ENCODE results near the gene MYDGF. TPM values are rescaled to one million over a fixed set of nuclear protein-coding genes. Genes with fewer than 3 reads are reported as not detected.

The MYDGF gene
- total and polyA plus RNA-seq, 3 experiments from 2014 or later, result 83.2 to 146 (median 88.6) TPM

- Histone ChIP-seq H3K27ac (ENCODE audit: low read depth, low read length) (no peak overlapping the region), H3K4me1 (ENCODE audit: insufficient read depth, low read length) (peaks cover 7% of the 10 kb centered on the region), H3K27me3 (ENCODE audit: insufficient read depth, low read length, poor library complexity, severe bottlenecking) (no peaks in the 10 kb centered on the region), H3K4me3 (ENCODE audit: low read length) (no peak overlapping the region), H3K9me3 (ENCODE audit: low read length) (no peaks in the 10 kb centered on the region), H3K36me3 (ENCODE audit: insufficient read depth, low read length) (peaks cover 17% of the 10 kb centered on the region)
- H3K27me3 Mint-ChIP-seq, result no peaks in the 10 kb centered on the region
- H3K4me3 Mint-ChIP-seq, result no peak overlapping the region
- H3K9me3 Mint-ChIP-seq, result no peaks in the 10 kb centered on the region
- peaks cover 0 to 72% (median 16%) of the 10 kb centered on the region in 3 donors for H3K36me3 Mint-ChIP-seq
- H3K27ac Mint-ChIP-seq, result no peak overlapping the region
- CTCF ChIA-PET, result no interaction called here
- POLR2A ChIA-PET, result no interaction called here
- H3K4me1 Mint-ChIP-seq, result peaks cover 7 to 18% (median 14%) of the 10 kb centered on the region in 3 donors
- DNase-seq, result no peak
Measured at GRCh38 chr19:4705413-4706131, 35.4 kb upstream of the MYDGF start.

GRCh38 chr19:4704317-4704673 lies 34.2 kb upstream of the MYDGF start:
- Mint-ChIP-seq H3K4me3 (no peak overlapping the region), H3K27ac (no peak overlapping the region), H3K9me3 (no peaks in the 10 kb centered on the region), H3K36me3 (peaks cover 0 to 78% (median 14%) of the 10 kb centered on the region in 3 donors), H3K4me1 (peaks cover 5 to 10% (median 9%) of the 10 kb centered on the region in 3 donors), H3K27me3 (no peaks in the 10 kb centered on the region)
- no peak for DNase-seq
- H3K9me3 ChIP-seq (ENCODE audit: low read length), result no peaks in the 10 kb centered on the region
- H3K36me3 ChIP-seq (ENCODE audit: insufficient read depth, low read length), result peaks cover 16% of the 10 kb centered on the region
- no peaks in the 10 kb centered on the region for H3K4me1 ChIP-seq (ENCODE audit: insufficient read depth, low read length)
- H3K27me3 ChIP-seq (ENCODE audit: insufficient read depth, low read length, poor library complexity, severe bottlenecking), result no peaks in the 10 kb centered on the region
- H3K27ac ChIP-seq (ENCODE audit: low read depth, low read length), result no peak overlapping the region
- POLR2A ChIA-PET, result no interaction called here
- no peak overlapping the region for H3K4me3 ChIP-seq (ENCODE audit: low read length)
- CTCF ChIA-PET, result no interaction called here

DNA sequence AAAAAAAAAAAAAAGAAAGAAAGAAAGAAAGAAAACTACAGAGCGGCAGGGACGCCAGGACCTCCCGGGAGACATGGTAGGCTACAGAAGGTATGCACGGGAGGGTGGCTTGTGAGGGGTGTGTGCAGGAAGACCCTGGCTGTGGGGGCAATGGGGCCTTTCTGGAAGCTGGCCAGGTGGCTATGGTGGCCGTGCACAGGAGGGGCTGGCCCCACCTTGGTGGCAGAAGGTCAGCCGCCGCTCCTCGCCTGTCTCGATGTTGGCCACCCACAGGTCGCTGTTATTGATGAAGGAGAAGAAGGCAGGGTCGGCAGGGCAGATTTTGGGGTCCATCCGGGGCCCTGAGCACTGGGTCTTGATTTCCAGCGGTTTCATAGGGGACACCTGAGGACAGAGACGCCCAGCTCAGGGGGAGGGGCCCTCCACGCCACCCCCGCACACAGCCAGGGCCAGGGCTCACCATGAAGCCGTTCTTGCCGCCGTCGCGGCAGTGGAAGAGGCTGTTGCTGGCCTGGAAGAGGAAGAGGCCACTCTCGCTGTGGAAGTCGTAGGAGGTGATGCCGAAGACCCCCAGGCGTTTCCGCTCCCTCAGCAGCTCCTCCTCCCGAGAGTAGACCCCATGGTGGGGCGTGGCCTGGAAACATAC lies 33.7 kb upstream of the MYDGF start:
- Histone ChIP-seq H3K9me3 (ENCODE audit: low read length) (no peaks in the 10 kb centered on the region), H3K4me1 (ENCODE audit: insufficient read depth, low read length) (no peaks in the 10 kb centered on the region), H3K36me3 (ENCODE audit: insufficient read depth, low read length) (peaks cover 16% of the 10 kb centered on the region), H3K27me3 (ENCODE audit: insufficient read depth, low read length, poor library complexity, severe bottlenecking) (no peaks in the 10 kb centered on the region), H3K4me3 (ENCODE audit: low read length) (no peak overlapping the region), H3K27ac (ENCODE audit: low read depth, low read length) (no peak overlapping the region)
- Mint-ChIP-seq H3K27ac (no peak overlapping the region), H3K4me3 (peak overlapping the region in 1 of 7 donors; percentile 59), H3K36me3 (peaks cover 0 to 77% (median 12%) of the 10 kb centered on the region in 3 donors), H3K9me3 (no peaks in the 10 kb centered on the region), H3K4me1 (peaks cover 2 to 6% (median 5%) of the 10 kb centered on the region in 3 donors), H3K27me3 (no peaks in the 10 kb centered on the region)
- POLR2A ChIA-PET, result no interaction called here
- CTCF ChIA-PET, result no interaction called here
- DNase-seq, result no peak

- H3K4me1 ChIP-seq (ENCODE audit: insufficient read depth, low read length), result no peaks in the 10 kb centered on the region
- no peaks in the 10 kb centered on the region for H3K9me3 Mint-ChIP-seq
Measured at GRCh38 chr19:4702764-4703163, 32.6 kb upstream of the MYDGF start.

GRCh38 chr19:4701557-4701956 lies 31.4 kb upstream of the MYDGF start:
- Mint-ChIP-seq H3K9me3 (no peaks in the 10 kb centered on the region), H3K36me3 (peaks cover 0 to 84% (median 9%) of the 10 kb centered on the region in 3 donors), H3K4me3 (no peak overlapping the region), H3K4me1 (no peaks in the 10 kb centered on the region), H3K27me3 (no peaks in the 10 kb centered on the region), H3K27ac (no peak overlapping the region)
- DNase-seq, result no peak
- no peak overlapping the region for H3K4me3 ChIP-seq (ENCODE audit: low read length)
- H3K36me3 ChIP-seq (ENCODE audit: insufficient read depth, low read length), result peaks cover 25% of the 10 kb centered on the region
- ChIA-PET POLR2A (no interaction called here), CTCF (no interaction called here)
- no peak overlapping the region for H3K27ac ChIP-seq (ENCODE audit: low read depth, low read length)
- H3K9me3 ChIP-seq (ENCODE audit: low read length), result no peaks in the 10 kb centered on the region
- no peaks in the 10 kb centered on the region for H3K27me3 ChIP-seq (ENCODE audit: insufficient read depth, low read length, poor library complexity, severe bottlenecking)
- no peaks in the 10 kb centered on the region for H3K4me1 ChIP-seq (ENCODE audit: insufficient read depth, low read length)

More at GRCh38 chr19:4702764-4703163, 32.6 kb upstream of the MYDGF start:
- peaks cover 0 to 78% (median 12%) of the 10 kb centered on the region in 3 donors for H3K36me3 Mint-ChIP-seq
- Histone ChIP-seq H3K9me3 (ENCODE audit: low read length) (no peaks in the 10 kb centered on the region), H3K27ac (ENCODE audit: low read depth, low read length) (no peak overlapping the region), H3K4me3 (ENCODE audit: low read length) (no peak overlapping the region), H3K36me3 (ENCODE audit: insufficient read depth, low read length) (peaks cover 16% of the 10 kb centered on the region), H3K27me3 (ENCODE audit: insufficient read depth, low read length, poor library complexity, severe bottlenecking) (no peaks in the 10 kb centered on the region)
- peaks cover 0 to 2% (median 0%) of the 10 kb centered on the region in 3 donors for H3K4me1 Mint-ChIP-seq
- H3K27ac Mint-ChIP-seq, result no peak overlapping the region
- H3K27me3 Mint-ChIP-seq, result no peaks in the 10 kb centered on the region
- no peak for DNase-seq
- CTCF ChIA-PET, result no interaction called here
- H3K4me3 Mint-ChIP-seq, result no peak overlapping the region
- POLR2A ChIA-PET, result no interaction called here

DNA sequence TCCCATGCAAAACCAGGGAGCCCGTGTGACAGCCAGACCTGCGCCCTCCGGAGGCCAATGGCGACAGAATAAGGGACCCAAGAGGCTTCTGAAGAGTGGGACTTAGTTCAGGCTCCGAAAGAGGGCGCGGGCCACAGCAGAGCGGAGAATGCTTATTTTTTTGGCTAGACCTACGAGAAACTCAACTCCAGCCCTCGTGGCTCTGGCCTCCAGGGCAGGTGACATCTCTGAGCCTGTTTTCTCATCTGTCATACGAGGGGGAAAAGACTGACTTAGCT lies 30.5 kb upstream of the MYDGF start:
- no peak overlapping the region for H3K4me3 ChIP-seq (ENCODE audit: low read length)
- Mint-ChIP-seq H3K4me1 (no peaks in the 10 kb centered on the region), H3K9me3 (no peaks in the 10 kb centered on the region), H3K27ac (no peak overlapping the region), H3K36me3 (peaks cover 0 to 87% (median 9%) of the 10 kb centered on the region in 3 donors), H3K27me3 (no peaks in the 10 kb centered on the region), H3K4me3 (no peak overlapping the region)
- peaks cover 29% of the 10 kb centered on the region for H3K36me3 ChIP-seq (ENCODE audit: insufficient read depth, low read length)
- no peak for DNase-seq
- H3K9me3 ChIP-seq (ENCODE audit: low read length), result no peaks in the 10 kb centered on the region
- H3K4me1 ChIP-seq (ENCODE audit: insufficient read depth, low read length), result no peaks in the 10 kb centered on the region
- H3K27me3 ChIP-seq (ENCODE audit: insufficient read depth, low read length, poor library complexity, severe bottlenecking), result no peaks in the 10 kb centered on the region
- H3K27ac ChIP-seq (ENCODE audit: low read depth, low read length), result no peak overlapping the region
- ChIA-PET CTCF (no interaction called here), POLR2A (no interaction called here)

GRCh38 chr19:4699826-4700692 lies 29.9 kb upstream of the MYDGF start:
- Mint-ChIP-seq H3K4me3 (no peak overlapping the region), H3K27ac (no peak overlapping the region), H3K27me3 (no peaks in the 10 kb centered on the region), H3K4me1 (no peaks in the 10 kb centered on the region), H3K36me3 (peaks cover 0 to 88% (median 9%) of the 10 kb centered on the region in 3 donors), H3K9me3 (no peaks in the 10 kb centered on the region)
- H3K9me3 ChIP-seq (ENCODE audit: low read length), result no peaks in the 10 kb centered on the region
- ChIA-PET CTCF (no interaction called here), POLR2A (no interaction called here)
- no peaks in the 10 kb centered on the region for H3K4me1 ChIP-seq (ENCODE audit: insufficient read depth, low read length)
- no peak for DNase-seq
- peaks cover 29% of the 10 kb centered on the region for H3K36me3 ChIP-seq (ENCODE audit: insufficient read depth, low read length)
- no peaks in the 10 kb centered on the region for H3K27me3 ChIP-seq (ENCODE audit: insufficient read depth, low read length, poor library complexity, severe bottlenecking)
- H3K4me3 ChIP-seq (ENCODE audit: low read length), result no peak overlapping the region
- no peak overlapping the region for H3K27ac ChIP-seq (ENCODE audit: low read depth, low read length)

DNA sequence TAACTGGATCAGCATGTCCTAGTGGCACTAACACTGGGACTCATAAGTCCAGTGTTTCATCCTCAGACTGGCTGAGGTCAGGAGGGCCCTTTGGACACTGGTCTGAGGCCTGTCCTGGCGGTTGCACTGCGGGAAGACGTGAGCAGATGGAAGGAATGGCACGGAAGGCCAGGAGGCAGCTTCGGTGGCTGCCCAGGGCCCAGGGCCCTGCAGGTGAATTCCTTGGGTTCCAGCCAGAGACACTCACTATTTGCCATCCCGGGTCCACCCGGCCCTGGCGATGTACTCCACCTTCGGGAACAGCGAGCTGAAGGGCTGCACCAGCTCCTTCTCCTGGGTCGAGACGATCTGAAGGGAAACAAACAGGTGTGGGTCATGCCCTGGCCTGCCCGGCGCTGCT lies 27.2 kb upstream of the MYDGF start:
- Mint-ChIP-seq H3K4me3 (no peak overlapping the region), H3K9me3 (no peaks in the 10 kb centered on the region), H3K4me1 (no peaks in the 10 kb centered on the region), H3K27me3 (no peaks in the 10 kb centered on the region), H3K36me3 (peaks cover 3 to 93% (median 15%) of the 10 kb centered on the region in 3 donors), H3K27ac (peak overlapping the region in 1 of 8 donors; percentile 24)
- no peaks in the 10 kb centered on the region for H3K4me1 ChIP-seq (ENCODE audit: insufficient read depth, low read length)
- H3K9me3 ChIP-seq (ENCODE audit: low read length), result no peaks in the 10 kb centered on the region
- no peak for DNase-seq
- POLR2A ChIA-PET, result no interaction called here
- H3K36me3 ChIP-seq (ENCODE audit: insufficient read depth, low read length), result peaks cover 51% of the 10 kb centered on the region
- H3K27ac ChIP-seq (ENCODE audit: low read depth, low read length), result no peak overlapping the region
- no peaks in the 10 kb centered on the region for H3K27me3 ChIP-seq (ENCODE audit: insufficient read depth, low read length, poor library complexity, severe bottlenecking)
- CTCF ChIA-PET, result no interaction called here
- no peak overlapping the region for H3K4me3 ChIP-seq (ENCODE audit: low read length)

Measured in CD8-positive, alpha-beta memory T cell (primary cell).